Prostate gland (tissue), 2 donors: Measurements from ENCODE around the gene EIPR1. TPM values are rescaled to one million over a fixed set of nuclear protein-coding genes. Genes with fewer than 3 reads are reported as not detected.

Source experiments
- DNase-seq: peaks from one replicate; pipeline ENCODE4 v3.0.0-alpha.2; 2019; ENCODE audit warnings: low spot score
- H3K27ac ChIP-seq, 2 donors: fragments of 200-600 bp; sonication (generic); 2 replicates each; pipeline ENCODE4 v1.5.1; 2017 to 2019
- H3K27me3 ChIP-seq: fragments of 200-600 bp; sonication (generic); replicated peaks from 2 replicates; pipeline ENCODE4 v1.5.1; 2019; ENCODE audit not compliant: insufficient read depth
- H3K36me3 ChIP-seq, 2 donors: fragments of 200-600 bp; sonication (generic); 1 replicate in 1 of 2; 2 replicates in 1 of 2; pipeline versions ENCODE4 v1.5.1 to v1.8.1; 2017 to 2019
- H3K4me1 ChIP-seq: fragments of 200-600 bp; sonication (generic); replicated peaks from 2 replicates; pipeline ENCODE4 v1.5.1; 2019
- H3K4me3 ChIP-seq, 2 donors: fragments of 200-600 bp; sonication (generic); 2 replicates each; pipeline ENCODE4 v1.5.1; 2017 to 2019
- H3K9me3 ChIP-seq: fragments of 200-600 bp; sonication (generic); 2 replicates; pipeline ENCODE4 v1.5.1; 2017
- CTCF ChIP-seq, 4 experiments: fragments of 200-600 bp in 2 of 4; fragments of 450-650 bp in 2 of 4; sonication (generic) in 2 of 4; IDR thresholded peaks; 1 replicate in 3 of 4; 2 replicates in 1 of 4; pipeline ENCODE4 v1.5.1; 2016 to 2019; ENCODE audit warnings: antibody characterized with exemption in 4 of 4, mild to moderate bottlenecking in 2 of 4, moderate library complexity in 2 of 4
- POLR2A ChIP-seq: fragments of 450-650 bp; IDR thresholded peaks from one replicate; pipeline ENCODE4 v1.6.1; 2016; ENCODE audit warnings: antibody characterized with exemption, mild to moderate bottlenecking
- POLR2AphosphoS5 ChIP-seq: sonication (generic); formaldehyde crosslinking; IDR thresholded peaks from one replicate; pipeline ENCODE4 v1.6.1; 2017; ENCODE audit warnings: antibody characterized with exemption
- WGBS: methylation state at CpG from one replicate; pipeline ENCODE4 v1.1.5; 2018; 5-methylcytosine and 5-hydroxymethylcytosine counted together
- intact Hi-C: fragments of 100-400 bp; cut with DNase I; formaldehyde crosslinking; loops from one replicate; pipeline ENCODE4 v1.14.2; 2022
- total RNA-seq, 2 donors: library from RNA; depleted of rRNA; stranded (reverse); fragments of >200 nt; gene quantifications; one replicate each; pipeline ENCODE4 v1.1.0, GENCODE V29; 2016

Gene EIPR1
- total RNA-seq, 2 donors from 2014 or later, result 30.0 to 52.3 TPM

- no peaks in the 10 kb centered on the region for H3K4me1 ChIP-seq
- H3K27me3 ChIP-seq, result no peaks in the 10 kb centered on the region
- H3K36me3 ChIP-seq, result no peaks in the 10 kb centered on the region
- H3K9me3 ChIP-seq, result no peaks in the 10 kb centered on the region
- no peak for DNase-seq
- intact Hi-C loops, result no loop called here
- TF ChIP-seq POLR2A (no peak), CTCF (IDR thresholded peaks at IDR 0.05) (no peak), POLR2AphosphoS5 (no peak)
- 86% methylated on average over 7 of the region's 7 CpGs for WGBS
- no peak overlapping the region for H3K4me3 ChIP-seq
- no peak overlapping the region for H3K27ac ChIP-seq
Observed at GRCh38 chr2:3291750-3292149, 85.9 kb downstream of the EIPR1 start.

GRCh38 chr2:3291113-3291512 is 86.5 kb downstream of the EIPR1 start:
- DNase-seq, result no peak
- no peaks in the 10 kb centered on the region for H3K4me1 ChIP-seq
- no peak overlapping the region for H3K4me3 ChIP-seq
- intact Hi-C loops, result no loop called here
- H3K9me3 ChIP-seq, result no peaks in the 10 kb centered on the region
- WGBS, result 97% methylated on average over 9 of the region's 9 CpGs
- H3K36me3 ChIP-seq, result no peaks in the 10 kb centered on the region
- no peak overlapping the region for H3K27ac ChIP-seq
- no peak for TF ChIP-seq POLR2A
- no peak for TF ChIP-seq CTCF (IDR thresholded peaks at IDR 0.05)
- no peak for TF ChIP-seq POLR2AphosphoS5
- no peaks in the 10 kb centered on the region for H3K27me3 ChIP-seq

- intact Hi-C loops, result no loop called here
- H3K27ac ChIP-seq, result no peak overlapping the region
- H3K9me3 ChIP-seq, result no peaks in the 10 kb centered on the region
- H3K4me3 ChIP-seq, result no peak overlapping the region
- no peaks in the 10 kb centered on the region for H3K4me1 ChIP-seq
- no peaks in the 10 kb centered on the region for H3K27me3 ChIP-seq
- no peaks in the 10 kb centered on the region for H3K36me3 ChIP-seq
- no peak for DNase-seq
- no peak for TF ChIP-seq CTCF (IDR thresholded peaks at IDR 0.05)
- TF ChIP-seq POLR2A, result no peak
- TF ChIP-seq POLR2AphosphoS5, result no peak
- 79% methylated on average over 12 of the region's 12 CpGs for WGBS
Observed at GRCh38 chr2:3290655-3291054, 87.0 kb downstream of the EIPR1 start.

- DNase-seq, result no peak
- H3K27ac ChIP-seq, result no peak overlapping the region
- TF ChIP-seq POLR2A (no peak), POLR2AphosphoS5 (no peak), CTCF (IDR thresholded peaks at IDR 0.05) (no peak)
- no peaks in the 10 kb centered on the region for H3K4me1 ChIP-seq
- intact Hi-C loops, result no loop called here
- H3K27me3 ChIP-seq, result no peaks in the 10 kb centered on the region
- no peaks in the 10 kb centered on the region for H3K9me3 ChIP-seq
- WGBS, result 96% methylated on average over 8 of the region's 8 CpGs
- no peak overlapping the region for H3K4me3 ChIP-seq
- no peaks in the 10 kb centered on the region for H3K36me3 ChIP-seq
Observed at GRCh38 chr2:3289971-3290370, 87.6 kb downstream of the EIPR1 start.

- TF ChIP-seq POLR2AphosphoS5, result no peak
- intact Hi-C loops, result no loop called here
- DNase-seq, result no peak
- H3K36me3 ChIP-seq, result no peaks in the 10 kb centered on the region
- H3K9me3 ChIP-seq, result no peaks in the 10 kb centered on the region
- no peaks in the 10 kb centered on the region for H3K27me3 ChIP-seq
- no peaks in the 10 kb centered on the region for H3K4me1 ChIP-seq
- WGBS, result 88% methylated on average over 15 of the region's 15 CpGs
- H3K4me3 ChIP-seq, result no peak overlapping the region
- H3K27ac ChIP-seq, result no peak overlapping the region
Observed at GRCh38 chr2:3289526-3289925, 88.1 kb downstream of the EIPR1 start.
